Cerebellar nuclear complex (tissue), 1 donor: ENCODE results near the gene GPR3.
A peak's percentile ranks its signal among the peaks of the same experiment; 100 is the strongest.

Source experiments
- DNase-seq, 2 experiments: peaks; one replicate each; lab custom pipeline; 2025; lab: John Stamatoyannopoulos, UW

Gene GPR3

DNA sequence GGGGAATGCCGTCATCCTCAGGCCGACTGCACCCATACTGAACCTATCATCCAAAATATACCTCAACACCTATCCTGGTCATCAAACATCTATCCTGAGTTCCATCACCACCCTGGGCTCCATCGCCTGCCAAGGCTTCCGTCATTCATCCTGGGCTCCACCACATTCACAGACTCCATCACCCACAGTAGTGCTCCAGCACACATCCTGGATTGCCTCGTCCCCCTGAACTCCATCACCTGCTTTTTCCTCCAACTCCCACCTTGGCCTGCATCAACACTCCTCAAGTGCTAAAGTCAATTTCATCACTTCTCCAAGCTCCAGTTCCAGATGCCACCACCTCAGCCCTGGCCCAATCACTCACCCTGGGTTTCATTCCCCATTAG is 33.5 kb upstream of the GPR3 start:
- DNase-seq: no peak

GRCh38 chr1:27359822-27360158 is 32.6 kb upstream of the GPR3 start:
- DNase-seq: no peak

GRCh38 chr1:27360159-27361043 is 32.0 kb upstream of the GPR3 start:
- no peak for DNase-seq

DNA sequence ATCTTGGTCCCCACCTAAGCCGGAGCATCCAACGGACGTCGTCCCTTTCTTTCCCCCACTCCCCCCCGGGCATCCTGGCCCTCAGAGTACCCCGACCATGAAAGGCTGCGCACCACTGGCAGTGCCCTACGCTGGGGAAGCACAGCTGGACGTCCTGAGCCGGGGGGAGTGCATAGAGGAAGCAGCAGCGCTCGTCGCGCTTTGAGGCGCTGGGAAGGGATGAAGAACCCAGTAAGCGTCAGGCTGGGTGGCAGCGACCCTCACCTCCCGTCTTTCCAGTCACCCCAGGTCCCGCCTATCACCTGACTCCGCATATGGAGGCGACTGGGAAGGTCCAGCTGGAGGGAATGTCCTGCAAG is 31.4 kb upstream of the GPR3 start:
- no peak for DNase-seq

- DNase-seq: no peak
Observed at GRCh38 chr1:27361553-27361952, 30.9 kb upstream of the GPR3 start.

DNA sequence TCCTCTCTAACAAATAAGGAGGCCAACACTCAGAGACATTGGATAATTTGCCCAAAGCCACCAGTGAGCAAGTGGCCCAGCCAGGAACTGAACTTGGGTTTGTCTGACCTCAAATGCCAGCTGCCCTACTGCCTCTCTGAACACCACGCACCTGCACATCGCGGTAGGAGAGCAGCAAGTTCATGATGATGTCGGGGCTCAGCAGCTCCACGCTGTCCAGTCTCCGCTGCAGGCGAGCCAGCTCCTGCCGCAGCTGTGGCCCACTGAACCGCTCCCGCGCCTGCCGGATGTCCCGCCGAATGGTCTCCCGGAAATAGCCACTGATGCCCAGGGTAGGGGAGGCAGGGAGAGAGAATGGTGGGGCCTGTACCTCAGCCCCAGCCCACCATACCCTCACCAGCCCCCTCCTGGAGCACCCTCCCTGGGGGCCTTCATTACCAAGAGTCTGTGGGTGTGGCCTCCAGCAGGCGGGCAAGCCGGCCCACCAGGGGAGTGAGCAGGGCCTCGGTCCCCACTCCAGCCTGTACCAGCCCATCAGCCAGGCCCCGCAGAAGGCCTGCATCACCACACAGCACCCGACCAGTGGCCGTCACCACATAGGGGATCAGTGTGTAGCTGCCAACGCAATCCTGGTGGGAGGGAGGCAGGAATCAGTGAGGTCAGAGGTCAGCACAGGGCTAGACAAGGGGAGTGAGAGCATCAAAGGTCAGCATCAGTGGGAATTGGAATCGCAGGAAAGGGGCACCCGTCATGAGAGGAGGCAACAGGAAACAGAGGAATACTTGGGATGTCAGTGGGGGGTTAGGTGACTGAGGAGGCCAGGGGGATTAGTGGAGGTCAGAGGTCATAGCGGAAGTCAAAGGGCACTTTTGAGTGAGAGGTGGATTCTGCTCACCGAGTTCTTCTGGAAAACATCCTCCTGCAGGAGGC is 28.4 kb upstream of the GPR3 start:
- no peak for DNase-seq

- DNase-seq: no peak
Observed at GRCh38 chr1:27364696-27365371, 27.6 kb upstream of the GPR3 start.

GRCh38 chr1:27365372-27366112 is 26.9 kb upstream of the GPR3 start:
- DNase-seq: peak in 1 of 2 experiments; percentile 46

GRCh38 chr1:27366113-27366410 is 26.4 kb upstream of the GPR3 start:
- DNase-seq: no peak

DNA sequence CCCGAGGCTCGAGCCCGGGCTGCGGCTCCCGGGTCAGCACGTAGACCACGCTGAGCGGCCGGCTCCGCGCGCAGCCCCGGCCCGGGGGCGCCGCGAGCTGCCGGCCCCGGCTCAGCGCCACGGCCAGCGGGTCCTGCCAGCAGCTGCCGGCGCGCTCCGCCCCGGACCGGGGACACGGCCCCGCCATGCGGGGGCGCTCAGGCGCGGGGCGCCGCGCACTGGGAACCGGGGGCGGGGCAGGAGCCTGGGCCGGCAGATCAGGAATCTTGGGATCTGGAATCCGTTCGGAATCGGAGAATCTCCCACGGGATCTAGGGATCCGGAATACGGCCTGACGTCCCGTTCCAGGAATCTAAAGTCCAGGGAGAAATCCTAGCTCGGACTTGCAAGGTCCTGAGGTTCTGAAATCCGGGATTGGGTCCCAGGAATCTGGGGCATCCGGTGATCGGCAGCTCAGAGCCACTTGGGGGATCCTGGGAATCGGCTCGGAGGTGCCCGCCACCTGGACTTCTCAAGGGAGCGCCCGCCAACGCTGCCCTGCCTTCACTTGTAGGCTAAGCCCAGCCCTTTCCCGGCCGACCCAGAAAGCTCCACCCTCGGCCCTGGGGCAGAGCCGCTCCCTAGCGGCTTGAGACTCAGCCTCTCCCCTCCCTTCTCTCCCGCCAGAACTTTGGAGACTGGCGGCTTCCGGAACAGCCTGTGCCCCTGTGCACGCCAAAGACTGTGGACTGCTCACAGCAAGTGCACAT is 25.8 kb upstream of the GPR3 start, which contains the start of gene MAP3K6:
TSS of gene MAP3K6 (minus strand) at position 551 of the 749 bp plus-strand sequence. CDS start at position 187, 364 bp downstream.
- no peak for DNase-seq

DNA sequence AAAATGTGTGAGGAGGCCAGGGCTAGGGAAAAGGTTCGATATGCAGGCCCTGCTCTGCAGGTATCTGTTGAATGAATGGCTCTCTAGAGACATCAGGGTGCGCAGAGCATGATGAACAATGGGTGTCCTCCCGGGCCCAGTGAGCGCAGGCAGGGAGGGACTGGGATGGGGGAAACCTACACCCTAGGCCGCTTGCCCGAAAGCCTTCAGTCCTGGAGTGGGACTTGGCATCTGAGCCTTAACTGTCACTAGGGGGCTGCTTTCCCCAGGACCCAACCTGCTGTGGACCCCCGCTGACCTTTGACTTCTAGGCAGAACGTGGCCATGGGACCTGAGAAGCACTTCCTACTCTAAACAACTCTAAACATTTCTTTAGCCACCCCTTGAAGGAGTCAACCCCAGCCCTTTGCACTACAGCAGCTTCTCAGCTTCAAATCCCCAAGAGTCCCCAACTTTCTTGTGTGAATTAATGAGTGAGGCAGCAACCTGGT is 25.2 kb upstream of the GPR3 start:
- DNase-seq: no peak

- DNase-seq: no peak
Observed at GRCh38 chr1:27368869-27369582, 23.4 kb upstream of the GPR3 start.

- no peak for DNase-seq
Observed at GRCh38 chr1:27372022-27372807, 20.2 kb upstream of the GPR3 start.

GRCh38 chr1:27372808-27373690 is 19.4 kb upstream of the GPR3 start:
- DNase-seq: no peak

DNA sequence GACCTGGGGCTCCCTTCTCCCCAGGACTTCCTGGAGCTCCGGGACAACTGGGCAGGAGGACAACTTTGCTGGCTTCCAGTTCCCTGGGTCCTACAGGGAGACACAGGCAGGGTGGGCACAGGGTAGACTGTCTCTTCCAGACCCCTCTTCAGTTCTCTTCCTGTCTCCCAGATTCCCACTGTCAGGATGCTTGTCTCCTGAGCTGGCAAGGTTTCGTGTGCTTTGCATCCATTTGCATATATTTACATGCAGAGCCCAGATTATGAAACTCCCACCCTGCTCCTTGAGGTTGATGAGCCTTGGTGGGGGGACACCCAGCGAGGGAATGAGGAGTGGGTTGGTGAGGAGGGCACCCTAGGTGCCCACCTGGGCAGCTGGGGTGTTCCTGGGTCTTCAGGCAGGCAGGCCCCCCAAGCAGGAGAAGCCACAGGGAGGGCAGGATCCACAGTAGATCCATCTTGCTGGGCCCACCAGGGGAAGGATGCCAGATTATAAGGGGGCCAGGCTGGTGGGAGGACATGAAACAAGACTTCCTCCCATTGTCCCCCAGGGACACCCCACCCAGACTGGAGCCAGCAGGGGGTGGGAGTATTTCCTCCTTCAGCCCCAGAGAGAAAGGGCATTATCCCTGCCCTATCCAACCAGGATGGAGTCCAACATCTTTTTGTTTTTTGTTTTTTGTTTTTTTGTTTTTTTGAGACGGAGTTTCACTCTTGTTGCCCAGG is 17.9 kb upstream of the GPR3 start, which contains the start of gene FCN3:
TSS of gene FCN3 (minus strand) at position 463 of the 725 bp plus-strand sequence. CDS start at position 457, 6 bp downstream.
- DNase-seq: no peak

- no peak for DNase-seq
Observed at GRCh38 chr1:27377760-27378495, 14.5 kb upstream of the GPR3 start.

DNA sequence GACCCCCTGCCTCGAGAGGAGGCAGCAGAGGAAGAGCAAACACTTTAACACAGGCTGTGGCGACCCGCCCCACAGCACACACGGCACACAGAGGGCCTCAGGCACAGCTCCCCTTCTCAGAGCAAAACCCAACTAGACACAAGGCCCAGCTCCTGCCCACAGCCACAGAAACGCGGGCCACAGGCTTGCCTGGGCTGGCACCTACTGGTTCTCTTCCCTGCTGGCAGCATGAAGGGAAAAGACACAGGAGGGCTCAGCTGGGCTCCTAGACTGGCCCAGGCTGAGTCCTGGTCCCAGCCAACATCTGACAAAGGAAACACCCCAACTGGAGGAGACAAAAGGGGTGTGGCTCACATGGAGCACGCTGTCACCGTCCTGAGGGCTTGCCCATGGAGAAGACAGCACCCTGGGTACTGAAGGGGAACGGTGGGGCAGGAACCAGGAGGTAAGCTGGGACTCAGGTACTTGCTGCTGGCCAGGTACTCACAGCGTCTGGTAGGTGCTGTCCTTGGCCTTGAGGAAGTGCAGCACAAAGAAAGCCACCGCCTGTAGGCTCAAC is 12.8 kb upstream of the GPR3 start:
- DNase-seq: no peak
